NCI-H1417 (cell line): ENCODE measurements around the gene SH3GL2.

Source experiments
- DNase-seq, 3 experiments: peaks; one replicate each; lab custom pipeline; 2025; lab: John Stamatoyannopoulos, UW

SH3GL2 gene

GRCh38 chr9:17611342-17611741 lies 32.5 kb downstream of the SH3GL2 start:
- no peak for DNase-seq

GRCh38 chr9:17611917-17612316 lies 33.1 kb downstream of the SH3GL2 start:
- DNase-seq, result peak in 2 of 3 experiments; percentile 2 to 7

GRCh38 chr9:17613758-17614157 lies 34.9 kb downstream of the SH3GL2 start:
- DNase-seq, result peak in 2 of 3 experiments; percentile 0 to 7

- no peak for DNase-seq
Observed at GRCh38 chr9:17614250-17614649, 35.4 kb downstream of the SH3GL2 start.

- no peak for DNase-seq
Observed at GRCh38 chr9:17614903-17615302, 36.0 kb downstream of the SH3GL2 start.

GRCh38 chr9:17622141-17622540 lies 43.3 kb downstream of the SH3GL2 start:
- DNase-seq, result no peak

GRCh38 chr9:17622749-17623148 lies 43.9 kb downstream of the SH3GL2 start:
- no peak for DNase-seq

- no peak for DNase-seq
Observed at GRCh38 chr9:17623965-17624364, 45.1 kb downstream of the SH3GL2 start.

- no peak for DNase-seq
Observed at GRCh38 chr9:17624571-17624970, 45.7 kb downstream of the SH3GL2 start.

- no peak for DNase-seq
Observed at GRCh38 chr9:17625644-17626388, 47.0 kb downstream of the SH3GL2 start.

- DNase-seq, result peak; percentile 17 to 74 (median 43)
Observed at GRCh38 chr9:17627641-17628040, 48.8 kb downstream of the SH3GL2 start.

- no peak for DNase-seq
Observed at GRCh38 chr9:17628624-17629023, 49.8 kb downstream of the SH3GL2 start.

- DNase-seq, result no peak
Observed at GRCh38 chr9:17630531-17630949, 51.7 kb downstream of the SH3GL2 start.

GRCh38 chr9:17631396-17631795 lies 52.5 kb downstream of the SH3GL2 start:
- no peak for DNase-seq

GRCh38 chr9:17632994-17633393 lies 54.1 kb downstream of the SH3GL2 start:
- DNase-seq, result no peak

GRCh38 chr9:17635115-17635890 lies 56.4 kb downstream of the SH3GL2 start:
- no peak for DNase-seq

GRCh38 chr9:17636349-17636748 lies 57.5 kb downstream of the SH3GL2 start:
- DNase-seq, result no peak

- no peak for DNase-seq
Observed at GRCh38 chr9:17636821-17637220, 58.0 kb downstream of the SH3GL2 start.

- DNase-seq, result no peak
Observed at GRCh38 chr9:17637229-17637628, 58.4 kb downstream of the SH3GL2 start.

- no peak for DNase-seq
Observed at GRCh38 chr9:17648516-17648915, 69.7 kb downstream of the SH3GL2 start.

GRCh38 chr9:17651725-17652124 lies 72.9 kb downstream of the SH3GL2 start:
- DNase-seq, result no peak

GRCh38 chr9:17653947-17654465 lies 75.1 kb downstream of the SH3GL2 start:
- DNase-seq, result no peak

GRCh38 chr9:17656889-17657288 lies 78.0 kb downstream of the SH3GL2 start:
- peak in 1 of 3 experiments; percentile 85 for DNase-seq
